GM18505 (cell line): Measurements from ENCODE around the gene C17orf75.

Experiments
- ATAC-seq: cut with Tn5 transposase; IDR thresholded peaks from one replicate; pipeline ENCODE4 v1.9.1; 2021; ENCODE audit not compliant: unreplicated experiment
- POLR2A ChIP-seq: IDR thresholded peaks from 4 replicates; pipeline ENCODE4 v1.6.1; 2011; ENCODE audit warnings: borderline replicate concordance; ENCODE audit not compliant: insufficient read depth, insufficient read length; ENCODE audit errors: extremely low read depth

The C17orf75 gene

GRCh38 chr17:32307658-32308057 lies 34.3 kb downstream of the C17orf75 start:
- ATAC-seq: no peak
- TF ChIP-seq POLR2A: no peak

GRCh38 chr17:32305049-32305448 lies 36.9 kb downstream of the C17orf75 start:
- no peak for TF ChIP-seq POLR2A
- no peak for ATAC-seq

GRCh38 chr17:32303781-32304288 lies 38.1 kb downstream of the C17orf75 start:
- ATAC-seq: no peak
- TF ChIP-seq POLR2A: no peak

- no peak for ATAC-seq
- no peak for TF ChIP-seq POLR2A
Measured at GRCh38 chr17:32302860-32303649, 38.9 kb downstream of the C17orf75 start.

GRCh38 chr17:32302037-32302436 lies 39.9 kb downstream of the C17orf75 start:
- ATAC-seq: no peak
- no peak for TF ChIP-seq POLR2A

GRCh38 chr17:32299580-32300164 lies 42.3 kb downstream of the C17orf75 start:
- ATAC-seq: no peak
- TF ChIP-seq POLR2A: no peak

- no peak for ATAC-seq
- TF ChIP-seq POLR2A: no peak
Measured at GRCh38 chr17:32298721-32299579, 43.0 kb downstream of the C17orf75 start.

GRCh38 chr17:32298298-32298697 lies 43.7 kb downstream of the C17orf75 start:
- ATAC-seq: no peak
- TF ChIP-seq POLR2A: no peak

GRCh38 chr17:32297860-32298259 lies 44.1 kb downstream of the C17orf75 start:
- ATAC-seq: no peak

GRCh38 chr17:32297424-32297823 lies 44.5 kb downstream of the C17orf75 start:
- no peak for TF ChIP-seq POLR2A
- no peak for ATAC-seq

More at GRCh38 chr17:32297860-32298259, 44.1 kb downstream of the C17orf75 start:
- TF ChIP-seq POLR2A: no peak

GRCh38 chr17:32292094-32292493 lies 49.9 kb downstream of the C17orf75 start:
- no peak for ATAC-seq
- TF ChIP-seq POLR2A: no peak

- no peak for TF ChIP-seq POLR2A
- ATAC-seq: no peak
Measured at GRCh38 chr17:32289471-32290070, 52.4 kb downstream of the C17orf75 start.

- TF ChIP-seq POLR2A: no peak
- ATAC-seq: no peak
Measured at GRCh38 chr17:32288615-32289014, 53.4 kb downstream of the C17orf75 start.

GRCh38 chr17:32287804-32288511 lies 54.0 kb downstream of the C17orf75 start:
- TF ChIP-seq POLR2A: no peak
- ATAC-seq: no peak
